DMS53 (cell line): ENCODE data around the gene CERK.
A peak's percentile ranks its signal among the peaks of the same experiment; 100 is the strongest.
"Not testable (repeated sequence)": the region's sequence is repeated elsewhere in the genome, so short reads cannot be mapped to it uniquely, and the experiment has no call there.

Experiments used
- DNase-seq: peaks from one replicate; lab custom pipeline; 2025; lab: John Stamatoyannopoulos, UW

Gene CERK

DNA sequence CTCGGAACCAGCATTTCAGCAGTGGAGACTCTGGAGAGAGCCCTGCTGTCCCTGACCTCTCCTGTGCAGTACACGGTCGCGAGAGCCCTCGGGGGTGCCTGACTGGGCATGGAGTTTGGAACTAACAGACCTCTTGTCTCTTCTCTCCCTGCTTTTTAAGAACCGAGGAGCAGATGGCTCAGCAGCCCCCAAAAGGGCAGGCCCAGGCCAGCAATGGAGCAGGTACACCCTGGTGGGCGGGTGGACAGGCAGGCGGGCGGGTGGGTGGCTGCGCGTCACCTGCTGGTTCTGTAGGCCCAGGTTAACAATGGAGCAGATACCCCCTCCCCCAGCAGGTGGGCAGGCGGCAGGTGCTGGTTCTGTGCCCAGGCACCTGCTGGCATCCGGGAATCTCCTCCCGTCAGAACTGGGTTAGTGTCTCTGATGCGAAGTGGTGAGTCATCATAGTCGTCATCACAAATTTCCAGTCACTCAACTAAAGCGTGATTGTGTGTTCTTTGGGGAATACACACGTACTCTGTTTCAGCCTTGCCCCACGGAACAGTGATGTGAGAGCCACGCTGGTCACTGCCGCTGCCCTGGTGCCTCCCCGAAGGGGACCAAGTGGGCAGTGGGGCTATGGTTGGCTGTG lies 76.7 kb downstream of the CERK start:
- DNase-seq, result peak; percentile 96

DNA sequence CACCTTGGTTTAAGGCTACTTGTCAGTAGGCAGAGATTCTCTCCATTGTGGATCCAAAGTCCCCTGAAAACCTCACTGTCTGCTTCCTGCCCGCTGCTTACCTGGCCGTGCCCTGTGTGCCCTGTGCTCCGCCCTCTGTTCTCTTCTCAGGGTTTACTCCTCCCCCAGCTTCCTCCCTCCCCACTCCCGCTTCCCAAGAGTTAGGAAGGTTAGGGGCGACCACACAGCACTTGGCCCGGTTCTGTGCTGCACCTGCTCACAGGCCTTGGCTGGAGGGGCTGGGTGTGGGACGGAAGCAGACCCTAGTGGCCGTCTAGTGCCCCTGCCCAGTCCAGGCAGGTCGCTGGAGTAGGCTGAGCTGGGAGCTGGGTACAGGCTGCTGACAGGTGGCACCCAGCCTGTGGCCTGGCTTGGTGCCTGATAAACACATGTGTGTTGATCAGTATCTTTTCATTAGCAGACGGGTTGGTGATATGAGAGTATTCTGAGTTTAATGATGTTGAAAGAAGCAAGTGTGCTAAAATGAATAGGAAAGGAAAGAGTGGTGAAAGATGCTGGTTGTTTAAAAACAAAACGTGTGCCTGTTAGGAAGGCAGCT lies 77.3 kb downstream of the CERK start:
- peak; percentile 95 for DNase-seq

DNA sequence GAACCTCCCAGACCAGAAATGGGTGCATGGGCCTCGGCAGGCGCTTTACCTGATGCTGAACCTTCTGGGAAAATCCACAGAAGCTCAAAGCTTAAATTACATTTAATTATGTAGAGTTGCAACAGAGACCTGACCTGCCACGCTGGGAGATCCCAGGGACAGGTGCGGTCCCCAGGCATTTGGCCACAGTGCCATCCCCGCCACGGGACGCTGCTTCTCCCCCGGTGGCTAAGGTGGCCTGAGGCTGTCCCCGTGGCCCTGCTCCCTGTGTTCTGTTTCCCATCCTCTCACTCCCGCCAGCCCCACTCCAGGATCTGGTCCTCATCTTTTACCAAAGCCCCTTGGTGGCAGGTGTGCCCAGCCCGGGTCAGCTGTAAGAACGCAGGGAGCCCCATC lies 78.3 kb downstream of the CERK start:
- no peak for DNase-seq

DNA sequence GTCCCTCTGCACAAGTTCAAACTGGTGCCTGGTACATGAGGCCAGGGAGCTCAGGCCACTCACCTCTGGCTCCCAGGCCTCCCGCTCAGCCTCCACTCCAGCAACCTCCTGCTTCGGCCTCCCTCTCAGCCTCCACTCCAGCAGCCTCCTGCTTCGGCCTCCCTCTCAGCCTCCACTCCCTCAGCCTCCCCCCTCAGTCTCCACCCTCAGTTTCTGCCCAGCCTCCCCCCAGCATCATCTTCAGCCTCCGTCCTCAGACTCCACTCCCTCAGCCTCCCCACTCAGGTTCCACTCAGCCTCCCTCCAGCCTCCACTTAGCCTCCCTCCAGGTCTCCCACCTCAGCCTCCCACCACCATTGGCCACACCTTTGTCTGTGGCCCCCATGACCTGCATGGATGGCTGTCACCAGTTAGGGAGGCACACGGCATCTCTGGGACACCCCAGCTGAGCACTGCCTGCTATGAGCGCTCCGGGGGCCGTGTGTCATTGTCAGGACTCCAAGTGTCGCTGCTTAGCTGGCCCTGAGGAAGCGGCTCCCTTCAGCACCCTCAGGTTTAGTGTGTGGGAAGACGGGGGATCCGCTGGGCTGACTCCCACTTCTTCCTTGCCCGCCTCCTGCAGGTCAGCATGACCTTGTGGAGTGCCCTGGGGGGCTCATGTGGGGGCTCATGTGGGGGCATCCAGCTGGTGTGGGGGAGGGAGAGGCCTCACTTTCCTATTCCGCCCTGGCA lies 78.8 kb downstream of the CERK start:
- no peak for DNase-seq

DNA sequence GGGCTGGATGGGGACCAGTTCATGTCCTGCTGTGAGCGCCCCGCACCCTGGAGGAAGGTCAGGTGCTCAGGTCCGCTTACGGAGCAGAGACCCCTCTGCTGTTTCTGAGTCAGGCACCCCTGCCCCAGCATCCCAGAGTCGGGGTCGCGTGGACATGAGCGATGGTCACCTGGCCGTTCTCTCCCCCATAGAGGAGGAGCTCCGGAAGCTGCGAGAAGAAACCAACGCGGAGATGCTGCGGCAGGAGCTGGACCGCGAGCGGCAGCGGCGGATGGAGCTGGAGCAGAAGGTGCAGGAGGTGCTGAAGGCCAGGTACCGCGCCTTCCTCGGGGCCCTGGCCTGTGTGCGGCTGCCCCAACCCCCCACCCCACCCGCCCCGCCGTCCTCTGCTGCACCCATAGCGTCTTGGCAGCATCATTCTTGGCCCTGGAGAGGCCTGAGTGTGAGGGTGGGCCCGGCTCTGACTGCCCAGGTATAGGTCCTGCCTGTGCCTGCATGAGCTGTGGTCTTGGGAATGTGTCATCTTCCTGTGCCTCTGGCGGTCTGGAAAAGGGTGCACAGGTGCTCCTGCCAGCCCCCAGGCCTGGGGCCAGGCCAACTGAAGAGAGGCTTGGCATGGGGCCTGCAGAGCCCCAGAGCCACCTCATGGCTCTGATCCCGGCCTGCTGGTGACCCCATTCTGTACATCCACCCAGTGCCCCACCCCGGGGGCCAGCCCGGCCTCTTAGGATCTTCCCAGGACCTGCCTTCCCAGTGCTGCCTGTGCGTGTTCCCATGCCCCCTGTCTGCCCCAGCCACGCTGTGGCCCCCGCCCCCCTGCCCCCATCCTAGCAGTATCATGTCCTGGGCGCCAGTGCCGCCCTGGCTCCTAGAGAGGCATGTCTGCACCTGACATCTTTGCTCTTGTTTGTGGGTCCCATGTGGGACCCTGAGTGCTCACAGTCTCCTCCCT lies 79.8 kb downstream of the CERK start:
- no peak for DNase-seq

DNA sequence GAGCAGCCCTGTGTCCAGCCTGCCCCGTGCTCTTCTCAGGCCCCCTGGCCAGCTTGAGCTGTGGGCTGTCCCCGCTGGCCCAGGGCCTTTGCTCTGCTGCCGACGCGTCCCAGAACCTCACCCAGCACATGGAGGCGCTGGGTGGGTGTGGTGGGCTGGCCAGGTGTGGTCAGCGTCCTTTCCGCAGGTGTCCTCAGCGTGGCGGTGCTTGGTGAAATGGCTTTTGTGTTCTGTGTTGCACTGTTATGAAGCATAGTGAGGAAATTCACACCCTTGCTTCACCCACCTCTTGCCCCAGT lies 80.4 kb downstream of the CERK start:
- DNase-seq, result no peak

DNA sequence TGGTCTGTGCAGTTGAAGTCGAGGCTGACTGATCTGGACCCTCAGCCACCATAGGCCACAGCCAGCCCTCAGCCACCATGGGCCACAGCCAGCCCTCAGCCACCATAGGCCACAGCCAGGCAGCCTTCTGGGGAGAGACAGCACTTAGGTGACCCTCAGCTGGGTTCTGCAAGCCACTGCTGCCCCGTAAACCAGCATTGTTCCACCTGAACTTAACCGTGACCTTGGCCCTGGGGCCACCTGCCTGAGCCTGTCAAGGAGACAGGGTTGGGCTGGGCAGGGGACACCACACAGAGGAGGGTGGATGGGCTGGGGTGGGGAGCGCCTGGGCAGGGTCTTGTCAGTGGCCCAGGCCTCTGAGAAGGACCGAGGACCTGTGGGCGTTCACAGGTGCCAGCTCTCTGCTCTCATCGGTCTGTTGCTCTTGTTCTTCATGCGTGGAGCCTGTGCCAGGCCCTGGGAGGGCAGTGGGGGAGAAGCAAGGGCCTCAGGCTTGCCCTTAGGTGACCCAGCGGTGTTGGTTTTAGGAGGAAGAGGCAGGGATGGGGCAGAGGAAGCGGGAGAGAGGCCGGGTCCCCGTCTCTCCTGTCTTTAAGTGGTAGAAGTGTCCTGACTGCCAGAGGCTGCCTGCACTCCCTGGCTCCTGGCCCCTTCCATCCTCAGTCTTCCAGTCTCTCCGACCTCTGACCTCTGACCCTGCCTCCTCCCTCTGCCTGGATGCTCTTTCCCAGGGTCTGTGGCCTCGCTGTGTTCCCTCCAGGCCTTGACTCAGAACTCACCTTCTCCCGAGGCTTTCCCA lies 81.0 kb downstream of the CERK start:
- no peak for DNase-seq

DNA sequence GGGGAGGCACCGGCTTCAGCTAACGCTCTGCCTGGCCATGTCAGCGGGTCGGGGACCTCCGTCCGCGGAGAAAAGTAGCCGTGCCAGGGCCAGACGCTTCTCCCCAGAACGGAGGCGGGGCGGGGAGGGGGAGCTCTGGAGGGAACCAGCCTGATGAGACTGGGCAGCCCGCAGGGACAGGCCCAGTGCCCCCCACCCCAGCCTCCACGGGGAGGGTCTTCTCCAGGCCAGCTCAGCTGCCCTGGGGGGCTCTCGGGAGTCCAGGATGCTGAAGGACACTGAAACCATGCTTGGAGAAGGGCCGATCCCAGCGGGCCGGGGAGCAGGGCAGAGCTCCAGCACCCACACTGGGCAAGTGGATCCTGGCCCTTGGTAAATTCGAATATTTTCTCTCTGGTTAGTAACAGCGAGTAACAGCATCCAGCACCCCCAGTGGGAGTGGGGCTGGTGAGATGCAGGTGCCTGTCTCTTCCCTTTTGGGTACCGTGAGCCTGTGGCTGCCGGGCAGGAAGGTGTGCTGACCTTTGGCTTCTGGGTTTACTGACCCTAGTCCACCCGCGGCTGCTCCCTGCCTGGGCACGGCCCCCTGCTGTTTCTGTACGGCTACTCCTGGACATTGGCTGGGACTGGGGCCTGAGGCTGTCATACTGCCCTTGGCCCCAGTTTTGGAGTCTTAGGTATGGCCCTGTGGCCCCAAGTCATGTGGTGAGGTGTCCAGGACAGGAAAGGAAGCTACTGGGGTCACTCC lies 82.0 kb downstream of the CERK start:
- DNase-seq, result no peak

DNA sequence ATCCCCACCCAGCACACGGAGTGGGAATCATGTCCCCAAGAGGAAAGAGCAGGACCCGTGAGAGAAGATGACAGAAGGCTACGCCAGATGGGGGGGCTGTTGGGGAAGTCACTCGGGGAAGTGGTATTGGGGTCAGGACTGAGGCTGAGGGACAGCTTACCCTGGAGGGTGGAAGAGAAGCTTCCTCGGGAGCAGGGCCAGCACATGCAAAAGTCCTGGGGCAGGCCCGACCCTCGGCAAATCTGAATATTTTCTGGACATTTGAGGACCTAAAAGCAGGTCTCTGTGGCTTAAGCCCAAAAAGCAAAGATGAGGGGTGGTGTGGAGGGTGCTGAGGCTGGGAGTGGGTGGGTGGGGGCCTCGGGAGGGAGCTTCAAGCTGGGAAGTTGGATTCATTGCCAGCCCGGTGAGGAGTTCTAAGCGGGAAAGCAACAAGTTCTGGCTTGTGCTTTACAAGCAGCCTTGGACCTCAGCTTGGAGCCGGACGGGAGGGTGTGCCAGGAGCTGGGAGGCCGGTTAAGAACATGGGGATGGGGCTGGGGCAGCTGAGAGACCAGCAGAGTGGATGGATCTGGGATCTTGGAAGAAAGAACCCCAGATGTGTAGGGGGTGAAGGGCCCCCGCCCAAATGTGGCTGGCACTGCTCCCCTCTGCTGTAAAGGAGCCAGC lies 83.0 kb downstream of the CERK start:
- no peak for DNase-seq

DNA sequence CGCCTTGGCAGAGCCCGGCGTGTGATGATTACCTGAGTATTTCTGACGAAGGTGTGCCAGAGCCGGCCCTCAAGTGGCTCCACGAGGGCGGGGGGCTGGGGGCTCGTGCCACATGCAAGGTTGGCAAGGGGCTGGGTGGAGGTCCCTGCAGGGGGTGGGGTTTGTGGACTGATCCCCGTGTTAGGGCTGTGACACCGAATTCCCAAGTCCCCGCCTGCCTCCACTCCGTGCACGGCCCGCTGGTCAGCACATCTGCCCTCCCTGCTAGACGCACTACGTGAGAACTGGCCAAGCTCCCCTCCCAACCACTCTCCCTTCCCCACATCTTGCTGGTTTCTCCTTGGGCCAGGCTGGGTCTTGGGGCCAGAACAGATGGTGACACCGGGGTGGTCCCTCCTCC lies 83.6 kb downstream of the CERK start:
- DNase-seq, result no peak

DNA sequence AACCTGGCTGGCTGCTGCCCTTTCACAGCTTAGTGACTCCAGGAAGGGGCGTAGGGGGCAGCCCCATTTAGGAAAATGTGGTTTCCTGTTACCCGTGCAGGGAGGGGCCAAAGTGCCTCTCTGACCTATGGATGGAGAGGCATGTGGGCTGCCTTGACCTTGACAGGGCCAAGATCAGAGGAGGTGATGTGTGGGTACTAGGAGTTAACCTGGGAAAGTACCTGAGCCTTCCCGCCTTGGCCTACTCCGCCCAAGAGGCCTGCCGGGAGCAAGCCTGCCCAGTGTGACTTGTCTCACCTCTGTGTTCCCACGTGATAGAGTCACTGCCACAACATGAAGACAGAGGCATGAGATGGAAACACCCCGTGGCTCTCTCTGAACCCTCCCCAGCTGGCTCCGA lies 84.5 kb downstream of the CERK start:
- DNase-seq, result peak; percentile 36

DNA sequence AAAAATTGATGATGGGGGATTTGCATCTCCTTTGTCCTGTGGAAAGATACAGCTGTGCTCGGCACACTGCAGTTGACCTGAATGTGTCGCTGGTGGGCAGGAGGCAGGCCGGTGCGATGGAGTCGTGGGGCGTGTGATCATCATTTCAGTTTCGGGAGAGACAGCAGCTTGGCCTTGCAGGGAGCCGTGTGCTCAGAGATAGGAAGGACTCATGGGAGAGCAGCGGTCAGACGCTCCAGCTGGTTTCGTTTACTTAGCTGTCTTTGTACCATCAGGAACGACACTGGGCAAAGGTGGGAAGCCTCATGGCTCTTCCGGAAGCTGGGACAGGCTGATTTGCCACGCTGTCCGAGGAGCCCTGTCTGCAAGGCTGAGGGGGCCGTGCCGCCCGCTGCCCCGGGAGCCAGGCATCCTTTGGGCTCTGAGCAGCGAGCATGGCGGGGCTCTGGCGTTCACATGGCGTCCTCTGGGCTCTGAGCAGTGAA lies 85.2 kb downstream of the CERK start:
- peak; percentile 93 for DNase-seq

DNA sequence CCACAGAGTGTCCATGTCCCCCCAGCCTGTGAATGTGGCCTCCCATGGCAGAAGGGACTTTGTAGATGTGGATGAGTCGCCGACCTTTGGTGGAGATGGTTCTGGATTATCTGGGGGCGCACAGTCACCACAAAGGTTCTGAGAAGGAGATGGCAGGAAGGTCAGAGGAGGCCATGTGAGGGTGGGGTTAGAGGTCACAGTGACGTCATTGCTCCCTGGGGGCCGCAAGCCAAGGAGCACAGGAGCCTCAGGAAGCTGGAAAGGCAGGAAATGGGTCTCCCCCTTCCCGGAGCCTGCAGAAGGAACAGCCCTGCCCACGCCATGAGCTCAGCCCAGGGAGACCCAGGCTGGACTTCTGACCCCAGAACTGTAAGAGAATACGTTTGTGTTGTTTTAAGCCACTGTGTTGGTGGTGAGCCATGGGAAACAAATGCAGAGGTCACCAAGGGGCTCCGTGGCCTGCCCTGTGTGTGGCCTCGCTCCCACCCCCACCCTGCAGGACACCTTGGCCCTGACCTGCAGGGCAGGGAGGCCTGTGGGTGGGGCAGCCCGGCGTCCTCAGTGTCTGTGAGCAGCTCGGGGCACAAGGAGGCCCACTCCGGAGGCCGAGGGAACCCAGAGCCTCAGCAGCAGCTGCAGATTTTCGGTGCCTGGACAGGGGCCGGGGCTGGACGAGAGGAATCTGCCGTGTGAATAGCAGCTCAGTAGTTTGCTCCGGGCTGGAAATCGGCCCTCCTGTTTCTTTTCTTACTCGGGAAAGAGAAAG lies 85.8 kb downstream of the CERK start:
- DNase-seq, result peak; percentile 63

DNA sequence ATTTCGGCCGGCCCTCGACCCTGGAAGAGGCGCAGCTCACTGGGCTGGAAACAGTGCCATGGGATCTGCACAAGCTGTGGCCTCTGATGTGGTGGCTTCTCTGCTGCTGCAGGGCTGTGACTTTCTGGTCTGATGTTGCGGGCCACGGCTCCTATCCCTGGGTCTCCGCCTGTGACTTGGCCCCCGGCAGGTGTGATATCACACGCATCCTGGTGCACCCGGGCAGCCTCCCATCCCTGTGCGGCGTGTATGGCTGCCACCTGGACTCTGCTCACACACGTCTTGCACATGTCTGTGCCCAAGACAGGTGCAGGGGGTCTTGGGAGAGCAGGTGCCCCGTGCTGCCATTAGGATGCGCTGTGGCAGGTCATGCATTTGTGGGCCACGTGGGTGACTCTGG lies 86.7 kb downstream of the CERK start:
- no peak for DNase-seq

DNA sequence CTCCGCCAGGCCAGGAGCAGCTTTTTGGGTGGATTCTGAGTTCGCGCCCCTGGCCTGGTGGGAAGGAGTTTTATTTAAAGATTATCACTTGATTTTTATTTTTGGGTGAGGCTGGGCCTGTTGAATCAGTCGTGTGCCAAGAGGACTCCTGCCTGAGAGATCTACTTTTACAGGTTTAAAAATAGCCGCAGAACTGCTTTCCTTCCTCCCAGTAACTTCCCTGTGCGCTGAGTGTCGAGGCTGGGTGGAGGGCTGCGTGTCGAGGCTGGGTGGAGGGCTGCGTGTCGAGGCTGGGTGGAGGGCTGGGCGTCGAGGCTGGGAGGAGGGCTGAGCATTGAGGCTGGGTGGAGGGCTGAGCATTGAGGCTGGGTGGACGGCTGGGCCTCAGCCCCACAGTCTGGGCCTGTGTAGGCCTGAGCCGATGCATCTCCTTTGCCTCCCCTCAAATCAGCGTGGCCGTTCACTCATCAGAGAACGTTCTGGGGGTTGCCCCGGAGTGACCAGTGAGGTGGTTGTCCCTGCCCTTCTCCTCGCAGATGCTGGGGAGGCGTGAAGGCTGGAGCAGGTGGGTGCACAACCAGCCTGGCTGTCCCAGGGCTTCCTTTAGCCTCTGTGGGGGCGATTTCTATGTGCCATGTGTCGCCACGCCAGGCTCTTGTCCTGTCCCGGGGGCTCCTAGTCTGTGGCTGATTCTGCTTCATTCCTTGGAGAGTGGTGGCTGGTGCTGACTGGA lies 87.8 kb downstream of the CERK start:
- no peak for DNase-seq

DNA sequence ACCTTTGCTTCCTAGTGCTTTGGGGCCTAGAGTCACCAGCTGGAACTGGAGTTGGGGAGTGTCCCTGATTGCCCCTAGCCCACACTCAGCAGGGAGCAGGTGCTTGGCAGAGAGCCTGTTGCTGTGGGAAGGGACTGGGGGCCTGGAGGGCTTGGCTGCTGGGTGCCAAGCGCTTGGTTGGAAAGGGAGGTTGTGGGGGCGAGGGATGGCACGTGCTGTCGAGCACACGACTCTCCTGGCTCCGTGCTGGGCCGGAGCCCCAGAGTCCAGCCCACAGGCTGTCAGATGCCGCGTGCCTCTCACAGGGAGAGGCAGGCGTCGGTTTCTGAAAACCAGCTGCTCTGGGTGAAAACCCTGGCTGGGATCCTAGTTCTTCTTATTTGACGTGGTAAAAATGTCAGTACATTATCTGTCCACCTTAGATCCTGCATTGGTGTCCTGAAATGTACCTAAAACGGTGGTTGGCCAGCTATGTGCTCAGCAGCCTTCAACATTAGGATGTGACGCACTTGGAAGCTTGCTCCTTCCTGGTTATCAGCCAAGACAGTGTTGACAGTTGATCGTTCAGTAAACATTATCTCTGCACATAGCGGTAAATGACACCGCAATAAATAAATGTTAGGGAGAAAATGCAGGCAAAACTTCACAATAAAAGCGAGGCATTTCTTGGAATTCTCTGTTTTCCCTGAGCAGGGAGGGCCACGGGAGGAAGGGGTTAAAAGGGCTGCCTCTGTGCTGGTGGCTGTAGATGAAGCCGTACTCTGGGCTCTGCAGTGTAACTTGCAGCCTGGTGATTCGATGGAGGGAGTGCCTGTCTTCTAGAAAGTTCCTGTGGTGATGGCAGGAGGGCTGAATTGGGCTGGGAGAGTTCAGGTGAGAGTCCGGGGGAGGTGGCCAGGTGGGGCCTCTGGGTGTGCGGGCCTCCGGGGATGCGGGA lies 88.6 kb downstream of the CERK start:
- DNase-seq, result peak; percentile 91

DNA sequence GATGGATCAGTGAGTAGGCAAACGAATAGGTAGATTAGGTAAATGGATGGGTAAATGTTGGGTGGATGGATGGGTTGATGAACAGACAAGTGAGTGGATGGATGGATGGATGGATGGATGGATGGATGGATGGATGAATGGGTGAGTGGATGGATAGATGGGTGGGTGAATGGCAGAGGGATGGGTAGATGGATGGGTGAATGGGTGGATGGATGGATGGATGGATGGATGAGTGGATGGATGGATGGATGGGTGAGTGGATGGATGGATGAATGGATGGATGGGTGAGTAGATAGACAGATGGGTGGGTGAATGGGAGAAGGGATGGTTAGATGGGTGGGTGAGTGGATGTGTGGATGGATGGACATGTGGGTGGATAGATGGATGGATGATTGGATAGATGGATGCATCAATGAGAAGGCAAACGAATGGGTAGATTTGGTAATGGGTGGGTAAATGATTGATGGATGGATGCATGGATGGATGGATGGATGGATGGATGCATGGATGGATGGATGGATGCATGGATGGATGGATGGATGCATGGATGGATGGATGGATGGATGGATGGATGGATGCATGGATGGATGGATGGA lies 89.7 kb downstream of the CERK start:
- not testable (repeated sequence) for DNase-seq
